Skin epidermis (tissue), 12 donors: ENCODE data around the gene TMEM266.

Source experiments
- H3K27ac ChIP-seq, 21 experiments: fragments of 200-600 bp; sonication (generic) in 11 of 21; one replicate each; pipeline ENCODE4 v1.5.0; 2020; ENCODE audit warnings: mild to moderate bottlenecking in 3 of 21, inconsistent platforms in 2 of 21, moderate library complexity in 2 of 21
- H3K4me3 ChIP-seq, 7 experiments: fragments of 200-600 bp; sonication (generic) in 2 of 7; one replicate each; pipeline ENCODE4 v1.5.0; 2020; ENCODE audit warnings: inconsistent platforms in 2 of 7, mild to moderate bottlenecking in 2 of 7, moderate library complexity in 1 of 7

TMEM266 gene

DNA sequence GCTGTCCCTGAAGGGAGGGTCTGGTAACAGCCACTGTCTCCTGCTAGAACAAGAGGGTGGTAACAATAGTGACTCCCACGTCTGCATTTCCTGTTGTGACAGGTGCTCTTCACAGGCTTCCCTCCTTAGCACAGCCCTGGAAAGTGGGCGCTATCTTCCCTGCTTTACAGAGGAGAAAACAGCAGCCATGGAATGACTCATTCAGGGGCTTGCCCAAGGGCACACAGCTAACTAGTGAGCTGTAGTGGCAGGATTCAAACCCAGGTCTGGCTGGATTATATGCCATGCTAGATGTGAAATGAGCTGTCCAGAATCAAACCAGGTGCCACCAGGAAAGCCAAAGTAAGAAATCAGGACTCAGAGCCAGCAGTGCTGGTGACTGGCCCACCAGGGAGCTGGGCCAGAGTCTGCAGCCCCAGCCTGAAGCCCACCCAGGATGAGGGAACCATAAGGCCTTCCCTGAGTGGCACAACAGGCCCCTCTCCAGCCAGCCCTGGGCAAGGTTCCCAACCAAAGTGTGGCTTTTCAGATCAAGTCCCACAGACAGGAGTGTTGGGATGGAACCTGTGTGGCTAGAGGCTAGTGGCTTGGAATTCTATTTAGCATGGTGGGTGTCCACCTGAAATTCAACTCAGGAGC is 149.1 kb downstream of the TMEM266 start:
- Histone ChIP-seq H3K27ac (peak overlapping the region in 1 of 21 experiments; percentile 57), H3K4me3 (no peak overlapping the region)

DNA sequence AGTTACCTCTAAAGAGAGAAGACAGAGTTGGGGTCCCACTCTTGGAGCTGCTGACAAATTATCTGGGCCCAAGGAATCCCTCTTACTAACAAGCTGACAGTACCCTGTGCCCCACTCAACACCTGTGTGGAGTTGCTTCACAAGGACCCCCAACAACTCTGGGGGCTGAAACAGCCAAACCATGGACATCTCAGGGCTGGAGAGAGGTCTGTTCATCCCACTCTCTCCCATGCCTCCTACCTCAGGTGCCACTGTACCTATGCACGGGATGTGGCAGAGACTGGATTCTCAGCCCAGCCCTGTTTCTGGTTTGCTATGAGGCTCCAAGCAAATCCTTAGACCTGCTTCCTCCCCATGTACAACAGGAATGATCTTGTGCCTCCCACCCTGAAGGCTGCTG is 149.7 kb downstream of the TMEM266 start:
- no peak overlapping the region for H3K4me3 ChIP-seq
- H3K27ac ChIP-seq = peak overlapping the region in 1 of 21 experiments; percentile 57

DNA sequence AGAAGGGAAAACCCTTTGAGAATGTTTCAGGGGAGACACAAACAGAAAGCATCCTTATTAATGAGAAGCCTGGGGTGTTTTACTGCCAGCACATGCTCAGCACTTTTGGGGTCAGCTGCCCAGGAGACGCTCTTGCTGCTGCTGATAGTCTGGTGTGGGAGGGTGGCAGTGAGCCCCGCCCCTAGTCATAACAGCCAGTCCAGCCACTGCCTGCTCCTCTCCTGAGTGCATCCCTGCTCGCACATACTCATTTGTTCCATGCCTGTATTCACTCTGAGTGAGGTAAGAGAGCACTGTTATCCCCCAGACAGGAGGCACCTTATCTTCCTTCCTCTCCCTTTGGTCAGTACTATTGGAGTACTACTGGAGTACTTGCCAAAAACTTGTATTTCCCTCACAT is 150.2 kb downstream of the TMEM266 start:
- Histone ChIP-seq H3K4me3 (no peak overlapping the region), H3K27ac (no peak overlapping the region)

DNA sequence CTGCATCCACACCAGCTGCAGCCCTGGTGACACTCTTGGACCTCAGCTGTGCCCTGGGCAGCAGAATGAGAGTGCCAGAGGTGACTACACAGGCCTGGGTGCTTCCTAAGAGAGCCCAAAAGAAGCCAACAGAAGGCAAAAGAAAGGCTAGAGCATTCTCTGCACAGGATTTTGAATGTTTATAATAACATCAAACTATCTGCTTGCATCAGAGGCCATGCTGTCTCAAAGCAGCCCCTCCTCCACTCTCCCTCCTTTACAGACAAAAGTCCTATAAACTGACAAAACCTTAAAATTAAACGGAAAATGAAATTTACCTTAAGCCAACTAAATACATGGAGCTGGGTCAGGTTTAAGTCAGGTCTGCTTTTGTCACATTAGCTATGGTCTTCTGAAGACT is 155.8 kb downstream of the TMEM266 start:
- Histone ChIP-seq H3K27ac (no peak overlapping the region), H3K4me3 (no peak overlapping the region)

DNA sequence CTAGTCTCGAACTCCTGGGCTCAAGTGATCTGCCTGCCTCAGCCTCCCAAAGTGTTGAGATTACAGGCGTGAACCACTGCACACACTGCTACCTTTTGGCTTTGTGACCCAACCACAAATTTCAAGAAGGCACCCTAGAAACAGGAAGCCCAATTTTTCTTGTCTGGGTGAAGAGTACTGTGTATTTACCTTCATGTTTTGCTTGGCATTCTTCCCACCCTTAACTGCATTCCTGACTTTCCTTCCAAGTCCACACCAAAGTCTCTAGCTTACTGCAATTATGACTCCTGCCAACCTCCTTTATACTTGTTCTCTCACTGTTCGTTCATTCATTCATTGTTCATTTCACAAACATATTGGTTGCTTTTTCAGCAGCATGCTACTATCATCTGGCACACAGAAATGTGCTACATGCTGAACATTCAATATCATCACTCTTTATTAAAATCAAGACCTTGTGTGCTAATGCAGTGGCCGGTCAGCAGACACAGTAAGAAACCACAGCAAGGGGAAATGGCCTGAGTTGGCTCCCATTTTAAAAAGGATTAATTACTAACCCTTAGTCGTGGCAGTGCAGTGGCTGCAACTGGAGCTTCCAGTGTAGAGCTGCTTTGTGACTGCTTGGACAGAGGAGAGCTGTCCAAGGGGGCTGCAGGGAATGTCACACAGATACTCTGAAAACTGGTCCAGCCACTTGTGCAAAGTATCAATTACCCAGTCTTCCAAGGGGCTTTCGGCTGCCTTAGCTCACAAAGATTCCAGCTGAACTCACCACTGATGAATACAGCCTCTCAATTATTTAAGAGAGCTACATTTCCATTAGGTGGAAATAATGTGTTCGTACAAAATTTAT is 157.5 kb downstream of the TMEM266 start:
- Histone ChIP-seq H3K27ac (no peak overlapping the region), H3K4me3 (no peak overlapping the region)

DNA sequence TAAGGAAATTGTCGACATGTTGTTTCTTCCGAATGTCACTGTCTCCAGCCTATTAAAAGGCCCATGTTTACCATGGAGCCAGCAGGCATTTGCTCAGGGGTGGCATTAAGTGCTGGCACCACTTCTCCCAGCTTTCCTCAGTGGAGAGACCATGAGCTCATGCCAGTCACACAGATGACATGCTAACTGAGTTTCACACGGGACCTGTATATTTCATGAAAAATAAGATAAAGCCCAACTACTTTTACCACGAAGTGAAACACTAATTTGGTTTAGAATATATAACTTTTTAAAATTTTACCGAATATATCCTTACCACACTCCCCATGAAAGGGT is 158.1 kb downstream of the TMEM266 start:
- H3K27ac ChIP-seq = no peak overlapping the region
- no peak overlapping the region for H3K4me3 ChIP-seq

DNA sequence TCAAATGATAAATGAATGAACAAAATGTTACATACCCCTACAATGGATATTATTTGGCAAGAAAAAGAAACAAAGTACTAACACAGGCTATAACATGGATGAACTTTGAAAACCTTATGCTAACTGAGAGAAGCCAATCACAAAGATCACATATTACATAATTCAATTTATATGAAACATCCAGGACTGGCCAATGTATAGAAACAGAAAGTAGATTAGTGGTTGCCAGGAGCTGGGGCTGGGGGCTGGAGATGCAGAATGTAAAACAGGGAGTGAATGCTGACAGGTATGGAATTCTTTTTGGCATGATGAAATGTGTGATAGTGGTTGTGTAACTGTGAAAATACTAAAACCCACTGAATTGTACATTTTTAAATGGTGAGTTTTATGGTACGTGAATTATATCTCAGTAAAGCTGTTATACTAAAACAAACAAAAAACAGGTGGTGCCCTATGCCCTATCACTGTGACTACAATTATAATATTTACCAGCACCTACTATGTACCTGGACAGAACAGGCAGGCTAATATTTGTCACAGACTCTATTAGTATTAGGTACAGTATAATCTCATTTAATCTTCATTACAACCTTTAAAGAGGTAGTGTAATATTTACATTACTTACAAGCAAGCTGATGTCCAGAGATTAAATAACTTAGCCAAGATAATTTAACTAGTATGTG is 161.4 kb downstream of the TMEM266 start:
- Histone ChIP-seq H3K4me3 (no peak overlapping the region), H3K27ac (no peak overlapping the region)

DNA sequence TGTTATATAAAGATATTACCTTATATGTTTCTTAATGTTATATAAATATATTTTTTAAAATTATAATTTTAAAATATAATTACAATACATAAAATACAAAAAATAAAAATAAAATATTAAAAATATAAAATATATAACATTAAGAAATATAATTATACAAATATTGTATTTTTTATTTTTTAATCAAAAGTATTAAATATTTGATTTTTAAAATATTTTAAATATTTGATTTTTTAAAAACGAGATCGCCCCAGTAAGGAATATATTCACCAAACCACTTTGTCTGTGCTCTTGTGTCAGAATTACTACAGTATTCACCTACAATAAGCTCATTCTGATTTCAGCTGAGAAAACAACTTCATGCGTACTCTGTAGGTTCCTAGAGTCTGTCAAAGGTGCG is 162.4 kb downstream of the TMEM266 start:
- H3K27ac ChIP-seq = no peak overlapping the region
- no peak overlapping the region for H3K4me3 ChIP-seq

DNA sequence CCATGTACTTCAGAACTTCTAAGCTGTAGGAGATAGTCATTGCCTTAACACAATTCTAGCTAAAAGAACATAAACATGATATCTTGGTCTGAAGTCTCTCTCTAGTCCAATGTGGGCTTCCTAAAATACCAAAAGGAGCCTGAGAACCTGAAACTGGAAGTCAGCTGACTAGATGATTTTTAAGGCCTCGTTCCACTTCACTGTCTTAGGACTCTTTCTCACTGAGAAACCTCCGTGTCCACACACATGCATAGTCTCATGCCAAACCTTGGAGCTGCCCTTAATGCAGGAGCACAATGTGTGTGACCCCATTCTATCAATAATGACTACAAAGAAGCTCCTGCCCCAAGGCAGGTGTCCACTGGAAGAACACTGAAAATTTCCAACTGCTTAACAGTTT is 163.7 kb downstream of the TMEM266 start:
- no peak overlapping the region for H3K27ac ChIP-seq
- H3K4me3 ChIP-seq = no peak overlapping the region

DNA sequence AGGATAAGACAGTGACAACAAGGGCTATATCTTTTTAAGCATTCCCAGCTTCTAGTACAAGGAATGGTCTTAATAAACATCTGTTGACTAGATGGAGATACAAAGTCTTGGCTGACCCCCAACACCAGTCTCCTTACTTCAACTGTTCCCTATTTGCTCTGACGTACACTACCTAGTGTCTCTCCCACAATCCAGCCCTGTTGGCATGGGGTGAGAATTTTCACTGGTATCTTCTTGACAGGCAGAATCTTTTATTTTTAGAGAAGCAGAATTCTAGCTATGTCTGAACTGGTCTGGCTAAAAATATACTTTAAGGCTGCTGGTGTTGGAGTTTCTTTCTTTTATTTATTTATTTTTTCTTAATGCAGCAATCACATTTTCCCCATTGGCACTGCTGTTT is 169.5 kb downstream of the TMEM266 start:
- no peak overlapping the region for H3K27ac ChIP-seq

DNA sequence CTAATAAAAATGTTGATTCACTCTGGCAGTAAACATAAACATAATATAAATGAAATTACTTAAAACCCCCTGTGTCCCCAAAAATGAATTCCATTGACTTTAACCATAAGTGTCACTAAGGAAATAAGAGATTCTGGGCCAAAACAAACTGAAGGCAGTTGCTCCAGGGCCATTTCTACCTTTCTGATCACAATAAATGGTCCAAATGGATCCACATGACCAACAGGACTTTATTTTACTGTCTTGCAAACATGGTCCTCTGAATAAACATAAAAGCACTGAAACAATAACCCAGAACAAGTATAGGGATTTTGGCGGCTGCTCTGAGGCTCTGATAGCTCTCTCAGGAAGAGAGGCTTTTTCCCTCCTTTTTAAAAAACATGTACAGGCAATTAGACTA is 174.1 kb downstream of the TMEM266 start:
- Histone ChIP-seq H3K4me3 (no peak overlapping the region), H3K27ac (no peak overlapping the region)

More for the DNA sequence above, 169.5 kb downstream of the TMEM266 start:
- H3K4me3 ChIP-seq = no peak overlapping the region

DNA sequence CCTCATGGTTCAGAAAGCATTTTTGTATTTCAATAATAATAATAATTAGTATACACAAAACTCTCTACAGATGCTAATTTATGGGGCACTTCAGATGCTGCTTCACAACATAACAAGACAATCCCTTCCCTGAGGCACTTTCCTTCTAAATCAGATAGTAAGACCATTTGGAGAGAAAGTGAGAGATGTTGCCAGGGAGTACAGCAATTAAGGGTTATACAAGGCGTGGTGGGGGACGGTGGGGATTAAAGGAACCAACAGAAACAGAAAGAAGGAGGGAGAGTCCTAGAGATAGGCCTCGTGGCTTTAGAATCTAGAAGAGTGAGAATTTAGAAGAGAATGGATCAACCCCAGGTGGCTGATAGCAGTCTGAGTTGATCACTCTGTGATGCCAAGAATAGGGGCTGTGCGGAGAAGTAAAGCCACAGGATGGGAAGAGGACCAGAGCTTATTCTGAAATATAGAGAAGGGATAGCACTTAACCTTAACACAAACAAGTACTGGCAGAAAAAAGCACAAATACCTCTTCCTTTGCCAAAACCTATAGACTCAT is 174.6 kb downstream of the TMEM266 start:
- H3K27ac ChIP-seq = no peak overlapping the region
- no peak overlapping the region for H3K4me3 ChIP-seq

DNA sequence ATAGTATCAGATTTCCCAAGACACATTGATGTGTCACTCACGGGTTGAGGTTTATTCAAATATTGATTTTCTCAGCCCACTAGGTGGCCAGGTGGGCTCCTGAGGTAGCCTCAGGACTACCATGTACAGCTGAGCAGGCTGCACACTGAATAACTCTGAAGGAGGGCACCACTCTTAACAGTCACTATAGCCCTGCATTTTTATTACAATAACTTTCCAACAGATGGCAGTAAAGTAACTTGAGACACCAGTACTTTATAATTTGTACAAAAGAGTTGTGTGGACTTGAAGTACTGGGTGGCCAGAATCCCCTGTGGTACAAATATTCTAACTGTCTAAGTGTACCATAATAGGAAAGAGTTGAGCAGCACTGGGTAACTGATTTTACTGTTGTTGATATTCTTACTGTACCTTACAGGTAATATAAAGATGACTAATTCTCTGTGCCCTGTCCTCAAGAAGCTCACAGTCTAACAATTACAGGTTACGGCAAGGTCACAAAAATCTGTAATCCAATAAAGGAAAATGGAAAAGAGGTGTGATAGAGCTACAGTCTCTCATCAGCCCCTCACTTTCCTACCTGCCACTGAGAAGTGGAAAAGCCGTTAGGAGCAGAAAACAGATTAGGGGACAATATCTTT is 175.5 kb downstream of the TMEM266 start:
- Histone ChIP-seq H3K4me3 (no peak overlapping the region), H3K27ac (no peak overlapping the region)

DNA sequence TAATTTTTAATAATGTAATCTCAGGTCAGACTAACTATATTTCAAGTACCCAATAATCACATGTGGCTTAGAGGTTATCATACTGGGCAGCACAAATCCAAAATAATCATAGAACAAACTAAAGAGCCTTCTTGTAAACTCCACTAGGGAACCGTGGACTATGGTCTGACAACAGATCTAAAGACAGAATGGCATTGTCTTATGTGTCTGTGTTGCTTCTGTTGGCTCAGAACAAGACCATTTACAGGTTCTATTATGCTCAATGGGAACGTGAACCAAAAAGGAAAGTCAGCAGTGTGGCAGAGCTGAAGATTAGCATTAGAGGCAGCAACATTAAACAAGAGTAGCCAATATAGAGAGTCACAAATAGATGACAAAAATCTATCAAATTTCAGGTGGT is 176.6 kb downstream of the TMEM266 start:
- H3K27ac ChIP-seq = no peak overlapping the region
- H3K4me3 ChIP-seq = no peak overlapping the region

DNA sequence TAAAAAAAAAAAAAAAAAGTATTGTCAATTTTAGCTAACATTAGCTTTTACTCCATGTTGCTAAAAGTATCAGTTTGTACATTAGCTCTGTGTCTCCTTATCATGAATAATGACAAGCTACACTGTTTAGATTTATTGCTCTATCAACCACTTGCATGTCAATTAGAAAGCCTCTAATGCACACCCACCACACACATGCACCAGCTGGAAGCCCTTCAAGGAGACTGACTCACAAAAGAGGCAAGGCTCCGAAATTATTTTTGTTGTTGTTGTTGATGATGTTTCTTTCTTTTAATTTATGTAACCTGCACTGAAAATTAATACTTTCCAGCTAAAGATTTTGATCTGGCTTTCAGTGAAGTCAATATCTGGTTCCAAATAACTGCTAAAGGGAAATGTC is 180.0 kb downstream of the TMEM266 start:
- H3K4me3 ChIP-seq = no peak overlapping the region

DNA sequence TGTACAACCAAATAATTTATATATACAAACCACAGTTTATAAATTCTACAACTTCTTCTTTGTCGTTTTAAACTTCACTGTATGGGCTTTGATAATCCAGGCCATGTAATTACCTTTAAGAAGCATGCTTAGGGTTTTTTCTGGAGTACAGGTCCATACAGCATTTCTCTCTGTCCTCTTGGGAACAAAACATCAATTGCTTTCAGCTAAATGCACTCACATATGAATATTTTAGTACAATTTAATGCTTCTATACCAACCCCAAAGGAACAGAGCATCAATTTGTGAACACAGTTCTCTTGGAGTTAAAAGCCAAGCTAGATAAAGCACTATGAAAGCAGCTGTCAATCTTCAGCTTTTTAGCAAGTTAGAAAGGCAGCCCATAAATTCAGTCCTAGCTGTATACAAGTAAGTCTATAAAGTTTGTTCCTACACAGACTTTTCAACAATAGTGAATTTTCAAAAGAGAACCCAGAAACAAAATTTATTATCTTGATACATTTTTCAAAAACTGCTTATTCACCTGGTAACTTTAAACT is 185.4 kb downstream of the TMEM266 start:
- no peak overlapping the region for H3K4me3 ChIP-seq
- H3K27ac ChIP-seq = no peak overlapping the region

More for the DNA sequence above, 180.0 kb downstream of the TMEM266 start:
- H3K27ac ChIP-seq = no peak overlapping the region

DNA sequence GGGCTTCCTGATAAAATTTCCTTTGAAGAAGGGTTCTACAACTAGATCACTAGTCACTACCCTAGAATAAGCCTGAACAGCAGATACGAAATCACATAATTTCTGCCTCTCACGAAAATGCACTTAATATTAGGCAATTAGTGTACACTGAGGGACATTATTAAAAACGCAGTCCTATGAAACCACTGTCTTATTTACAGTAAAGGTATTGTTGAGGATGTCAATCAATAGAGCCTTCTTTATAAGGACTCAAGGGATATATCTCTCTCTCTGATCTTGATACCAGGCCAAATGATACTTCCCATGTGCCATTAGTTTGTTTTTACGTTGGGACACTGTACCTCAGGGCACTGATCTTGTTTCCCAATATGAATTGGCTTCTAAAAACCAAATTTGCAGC is 191.9 kb downstream of the TMEM266 start:
- Histone ChIP-seq H3K4me3 (no peak overlapping the region), H3K27ac (no peak overlapping the region)

DNA sequence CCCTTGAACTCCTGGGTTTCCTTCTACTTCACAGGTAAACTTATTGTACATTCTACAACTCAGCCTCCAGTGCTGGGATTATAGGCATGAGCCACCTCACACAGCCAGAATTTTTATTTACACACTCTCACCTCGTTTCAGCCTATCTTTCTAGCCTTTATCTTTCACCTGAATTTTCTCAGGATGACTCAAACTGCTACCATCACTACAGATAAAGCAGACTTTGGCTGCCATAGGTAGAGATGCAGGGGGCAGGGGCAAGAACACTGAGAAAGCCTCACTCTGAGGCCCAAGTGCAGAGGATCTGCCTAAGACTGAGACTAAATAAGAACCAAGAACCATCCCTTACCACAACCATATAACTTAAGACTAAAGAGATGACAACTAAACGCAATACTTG is 192.5 kb downstream of the TMEM266 start:
- no peak overlapping the region for H3K27ac ChIP-seq
- H3K4me3 ChIP-seq = no peak overlapping the region

DNA sequence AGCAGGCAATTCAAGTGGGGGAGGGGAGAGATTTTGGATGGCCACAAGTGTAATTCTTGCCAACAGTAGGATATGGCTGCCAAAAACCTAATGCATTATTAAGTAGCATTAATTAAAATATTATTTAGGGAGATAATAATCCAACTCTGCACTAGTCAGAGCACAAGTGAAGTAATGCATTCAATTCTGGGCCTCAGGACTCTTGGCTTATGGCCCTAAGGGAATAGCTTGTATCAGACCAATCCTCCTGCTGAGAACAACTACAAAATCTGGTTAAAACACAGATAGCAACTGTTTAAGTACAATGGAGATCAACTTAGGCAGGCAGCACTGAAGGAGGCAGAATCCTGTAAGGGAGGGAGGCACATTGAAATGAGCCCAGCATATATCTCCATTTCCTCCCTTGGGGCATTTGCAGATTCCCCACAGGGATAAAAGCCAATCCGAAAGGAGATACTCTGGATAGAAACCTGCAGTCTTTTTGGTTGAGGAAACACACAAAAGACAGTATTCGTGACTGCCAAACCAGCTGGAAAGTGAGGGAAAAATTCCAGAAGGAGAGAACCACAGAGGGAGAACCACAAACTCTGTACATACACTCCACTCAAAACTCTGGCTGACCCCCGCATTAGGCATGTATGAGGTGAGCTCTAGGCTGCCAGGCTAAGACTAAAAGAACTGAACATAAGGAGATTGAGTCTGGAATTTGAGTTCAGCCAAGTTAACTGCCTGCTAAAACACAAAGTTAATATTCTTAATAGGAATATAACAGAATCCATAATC is 194.1 kb downstream of the TMEM266 start:
- Histone ChIP-seq H3K27ac (no peak overlapping the region), H3K4me3 (no peak overlapping the region)
